BLaER1 treated with 17β-estradiol and CSF1 and Interleukin-3, amounts not matched to agents 10 nM and 100 nM (cell line): Measurements from ENCODE around the gene BCAR1.
"Not testable (repeated sequence)": the region's sequence is repeated elsewhere in the genome, so short reads cannot be mapped to it uniquely, and the experiment has no call there.

Experiments
- H3K27ac ChIP-seq, 11 experiments: shearing (Covaris generic); formaldehyde crosslinking; 2 replicates each; pipeline ENCODE4 v1.8.1; 2022
- H3K27me3 ChIP-seq, 11 experiments: shearing (Covaris generic); formaldehyde crosslinking; 2 replicates each; pipeline ENCODE4 v1.8.1; 2022
- H3K36me3 ChIP-seq, 11 experiments: shearing (Covaris generic); formaldehyde crosslinking; 2 replicates each; pipeline ENCODE4 v1.8.1; 2022
- H3K4me1 ChIP-seq, 10 experiments: shearing (Covaris generic); formaldehyde crosslinking; 2 replicates each; pipeline ENCODE4 v1.8.1; 2022
- H3K4me2 ChIP-seq, 11 experiments: shearing (Covaris generic); formaldehyde crosslinking; 2 replicates each; pipeline ENCODE4 v1.8.1; 2022
- H3K4me3 ChIP-seq, 10 experiments: shearing (Covaris generic); formaldehyde crosslinking; 2 replicates each; pipeline ENCODE4 v1.8.1; 2022
- H3K9ac ChIP-seq, 11 experiments: shearing (Covaris generic); formaldehyde crosslinking; 2 replicates each; pipeline ENCODE4 v1.8.1; 2022
- H3K9me3 ChIP-seq, 11 experiments: shearing (Covaris generic); formaldehyde crosslinking; replicated peaks in 1 of 11; 2 replicates each; pipeline ENCODE4 v1.8.1; 2022
- H4K20me1 ChIP-seq, 11 experiments: shearing (Covaris generic); formaldehyde crosslinking; 2 replicates each; pipeline ENCODE4 v1.8.1; 2022
- Cebpa-rat ChIP-seq, 11 experiments: shearing (Covaris generic); IDR thresholded peaks; 2 replicates each; pipeline ENCODE4 v1.8.1; 2022

The BCAR1 gene

GRCh38 chr16:75288596-75289120 is 37.2 kb upstream of the BCAR1 start:
- TF ChIP-seq Cebpa-rat (IDR thresholded peaks at IDR 0.05) = no peak
- Histone ChIP-seq H3K36me3 (peaks cover 22 to 58% (median 40%) of the 10 kb centered on the region in 11 experiments), H3K27ac (no peak overlapping the region), H4K20me1 (peaks cover 62 to 97% (median 75%) of the 10 kb centered on the region in 11 experiments), H3K4me3 (no peak overlapping the region), H3K9me3 (peaks cover 0 to 24% (median 0%) of the 10 kb centered on the region in 11 experiments; a peak in 8 of 22 replicates), H3K9ac (no peak overlapping the region), H3K4me2 (peak overlapping the region; percentile 56 to 88 (median 68)), H3K4me1 (peaks cover 21 to 29% (median 24%) of the 10 kb centered on the region in 10 experiments), H3K27me3 (peaks cover 50 to 99% (median 76%) of the 10 kb centered on the region in 11 experiments)

DNA sequence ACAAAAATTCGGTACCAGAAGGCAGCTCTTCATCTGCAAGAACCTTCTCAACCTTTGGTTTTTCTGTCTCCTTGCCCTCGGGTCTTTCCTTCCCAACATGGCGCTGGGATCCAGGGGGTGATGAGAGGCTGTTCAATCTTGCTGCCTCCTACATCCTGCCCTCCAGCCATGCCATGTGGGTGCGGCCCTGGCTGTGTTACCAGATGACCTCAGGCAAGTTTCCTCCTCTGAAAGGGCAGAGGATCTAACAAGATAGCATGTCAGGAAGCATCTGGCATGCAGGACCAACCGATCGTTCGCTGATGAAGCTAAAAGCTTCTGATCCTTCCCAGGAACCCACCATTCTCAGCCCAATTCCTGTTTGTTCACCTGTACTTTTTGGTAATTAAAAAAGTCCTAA is 36.8 kb upstream of the BCAR1 start:
- Histone ChIP-seq H4K20me1 (peaks cover 64 to 97% (median 72%) of the 10 kb centered on the region in 11 experiments), H3K9ac (no peak overlapping the region), H3K4me3 (no peak overlapping the region), H3K4me2 (peak overlapping the region; percentile 56 to 88 (median 68)), H3K36me3 (peaks cover 17 to 53% (median 35%) of the 10 kb centered on the region in 11 experiments), H3K27ac (no peak overlapping the region), H3K9me3 (peaks cover 0 to 24% (median 0%) of the 10 kb centered on the region in 11 experiments; a peak in 8 of 22 replicates), H3K27me3 (peaks cover 50 to 99% (median 77%) of the 10 kb centered on the region in 11 experiments), H3K4me1 (peaks cover 21 to 29% (median 24%) of the 10 kb centered on the region in 10 experiments)
- no peak for TF ChIP-seq Cebpa-rat (IDR thresholded peaks at IDR 0.05)

- H3K36me3 ChIP-seq = peaks cover 13 to 48% (median 30%) of the 10 kb centered on the region in 11 experiments
- H3K9ac ChIP-seq = no peak overlapping the region
- TF ChIP-seq Cebpa-rat (IDR thresholded peaks at IDR 0.05) = no peak
- peak overlapping the region; percentile 56 to 88 (median 68) for H3K4me2 ChIP-seq
- peaks cover 50 to 99% (median 75%) of the 10 kb centered on the region in 11 experiments for H3K27me3 ChIP-seq
- H3K4me1 ChIP-seq = peaks cover 21 to 29% (median 24%) of the 10 kb centered on the region in 10 experiments
- H4K20me1 ChIP-seq = peaks cover 65 to 97% (median 72%) of the 10 kb centered on the region in 11 experiments
- no peak overlapping the region for H3K27ac ChIP-seq
- H3K9me3 ChIP-seq = peaks cover 0 to 24% (median 0%) of the 10 kb centered on the region in 11 experiments; a peak in 8 of 22 replicates
- H3K4me3 ChIP-seq = no peak overlapping the region
These were observed 36.3 kb upstream of the BCAR1 start for GRCh38 chr16:75287708-75288107.

GRCh38 chr16:75286389-75286788 is 35.0 kb upstream of the BCAR1 start:
- Histone ChIP-seq H3K27ac (no peak overlapping the region), H3K27me3 (peaks cover 49 to 99% (median 62%) of the 10 kb centered on the region in 11 experiments), H3K4me1 (peaks cover 21 to 29% (median 24%) of the 10 kb centered on the region in 10 experiments), H3K9me3 (peaks cover 0 to 24% (median 0%) of the 10 kb centered on the region in 11 experiments; a peak in 8 of 22 replicates), H3K9ac (no peak overlapping the region), H3K4me3 (no peak overlapping the region), H4K20me1 (peaks cover 61 to 97% (median 70%) of the 10 kb centered on the region in 11 experiments), H3K4me2 (no peak overlapping the region), H3K36me3 (peaks cover 0 to 35% (median 17%) of the 10 kb centered on the region in 11 experiments; a peak in 19 of 22 replicates)
- TF ChIP-seq Cebpa-rat (IDR thresholded peaks at IDR 0.05) = no peak

- Histone ChIP-seq H3K9ac (no peak overlapping the region), H3K4me1 (peaks cover 4 to 8% (median 6%) of the 10 kb centered on the region in 10 experiments), H3K4me3 (no peak overlapping the region), H3K4me2 (no peak overlapping the region), H4K20me1 (peaks cover 27 to 89% (median 38%) of the 10 kb centered on the region in 11 experiments), H3K27ac (no peak overlapping the region), H3K9me3 (peaks cover 0 to 25% (median 0%) of the 10 kb centered on the region in 11 experiments; a peak in 8 of 22 replicates), H3K36me3 (peaks cover 0 to 18% (median 0%) of the 10 kb centered on the region in 11 experiments; a peak in 2 of 22 replicates), H3K27me3 (peaks cover 36 to 99% (median 57%) of the 10 kb centered on the region in 11 experiments)
- no peak for TF ChIP-seq Cebpa-rat (IDR thresholded peaks at IDR 0.05)
These were observed 31.2 kb upstream of the BCAR1 start for GRCh38 chr16:75282466-75283281.

- no peaks in the 10 kb centered on the region for H3K4me1 ChIP-seq
- no peak overlapping the region for H3K4me2 ChIP-seq
- H3K9ac ChIP-seq = no peak overlapping the region
- TF ChIP-seq Cebpa-rat (IDR thresholded peaks at IDR 0.05) = no peak
- H3K36me3 ChIP-seq = peaks cover 0 to 10% (median 0%) of the 10 kb centered on the region in 11 experiments; a peak in 2 of 22 replicates
- H3K27ac ChIP-seq = no peak overlapping the region
- H3K9me3 ChIP-seq = peaks cover 0 to 29% (median 0%) of the 10 kb centered on the region in 11 experiments; a peak in 8 of 22 replicates
- no peak overlapping the region for H3K4me3 ChIP-seq
- peaks cover 28 to 99% (median 48%) of the 10 kb centered on the region in 11 experiments for H3K27me3 ChIP-seq
- peaks cover 18 to 89% (median 30%) of the 10 kb centered on the region in 11 experiments; a peak in 20 of 22 replicates for H4K20me1 ChIP-seq
These were observed 30.4 kb upstream of the BCAR1 start for GRCh38 chr16:75281826-75282225.

GRCh38 chr16:75281009-75281408 is 29.6 kb upstream of the BCAR1 start:
- not testable (repeated sequence) for H3K4me1 ChIP-seq, H3K4me3 ChIP-seq, H3K36me3 ChIP-seq, H3K4me2 ChIP-seq, H3K9ac ChIP-seq, H3K27ac ChIP-seq
- H3K27me3 ChIP-seq = peaks cover 20 to 99% (median 40%) of the 10 kb centered on the region in 11 experiments
- peaks cover 0 to 22% (median 0%) of the 10 kb centered on the region in 11 experiments; a peak in 5 of 22 replicates for H3K9me3 ChIP-seq
- H4K20me1 ChIP-seq = peaks cover 11 to 83% (median 27%) of the 10 kb centered on the region in 11 experiments; a peak in 17 of 22 replicates

DNA sequence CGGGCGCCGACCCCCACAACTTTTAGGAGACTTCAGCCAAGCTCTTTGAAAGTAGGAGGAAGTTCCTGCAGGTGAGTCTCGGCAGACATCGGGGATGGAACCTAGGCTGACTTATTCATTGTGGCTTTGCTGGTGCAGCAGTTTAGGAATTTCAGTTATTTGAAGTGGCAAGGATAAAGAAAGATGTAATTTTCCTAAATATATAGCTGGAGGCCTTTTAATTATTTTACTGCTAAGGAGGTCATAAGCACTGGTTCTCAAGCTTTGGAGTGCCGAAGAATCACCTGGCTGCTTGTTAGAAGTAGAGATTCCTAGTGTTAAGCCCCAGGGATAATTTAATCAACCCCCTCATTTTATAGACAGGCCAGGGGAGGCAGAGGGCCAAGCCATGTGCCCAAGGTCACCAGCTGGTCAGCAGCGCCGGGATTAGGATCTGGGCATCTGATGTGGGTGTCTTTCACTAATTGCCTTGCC is 28.9 kb upstream of the BCAR1 start:
- H3K4me1 ChIP-seq = no peaks in the 10 kb centered on the region

More for the DNA sequence above, 28.9 kb upstream of the BCAR1 start:
- H3K4me3 ChIP-seq = no peak overlapping the region
- no peak overlapping the region for H3K4me2 ChIP-seq
- peaks cover 20 to 99% (median 36%) of the 10 kb centered on the region in 11 experiments for H3K27me3 ChIP-seq
- H3K9me3 ChIP-seq = peaks cover 0 to 16% (median 0%) of the 10 kb centered on the region in 11 experiments; a peak in 1 of 22 replicates
- no peak for TF ChIP-seq Cebpa-rat (IDR thresholded peaks at IDR 0.05)
- peaks cover 0 to 4% (median 0%) of the 10 kb centered on the region in 11 experiments; a peak in 1 of 22 replicates for H3K36me3 ChIP-seq
- H3K27ac ChIP-seq = no peak overlapping the region
- H3K9ac ChIP-seq = no peak overlapping the region
- H4K20me1 ChIP-seq = peaks cover 11 to 77% (median 27%) of the 10 kb centered on the region in 11 experiments; a peak in 17 of 22 replicates
